H1 (cell line): ENCODE results near the gene JMJD7. TPM values are rescaled to one million over a fixed set of nuclear protein-coding genes. Genes with fewer than 3 reads are reported as not detected.
A peak's percentile ranks its signal among the peaks of the same experiment; 100 is the strongest.

Experiments used
- CTCF ChIA-PET: fragments of 300-600 bp; sonication (Branson Sonifier 250); formaldehyde crosslinking; loops from one replicate; lab custom pipeline; 2021; ENCODE audit not compliant: partially characterized antibody; lab: Charles Lee
- POLR2A ChIA-PET: fragments of 300-600 bp; sonication (Branson Sonifier 250); formaldehyde crosslinking; loops from one replicate; lab custom pipeline; 2021; ENCODE audit warnings: inconsistent platforms; ENCODE audit not compliant: partially characterized antibody; lab: Charles Lee
- DNase-seq, 2 experiments: peaks; one replicate each; pipeline versions ENCODE4 v3.0.0 to v3.0.0-alpha.2; 2010 to 2022; ENCODE audit warnings: low spot score in 2 of 2, low read depth in 1 of 2, mixed read lengths in 1 of 2
- FAIRE-seq: peaks from 2 replicates; lab custom pipeline; 2011; peaks lifted over from hg19 to GRCh38; lab: Jason Lieb, UNC
- H2AFZ ChIP-seq: 2 replicates; pipeline ENCODE4 v1.8.1; 2012; ENCODE audit warnings: low read length, inconsistent platforms
- H2AK5ac ChIP-seq: 2 replicates; pipeline ENCODE4 v1.6.1; 2013; ENCODE audit warnings: low read depth, low read length
- H2BK120ac ChIP-seq: replicated peaks from 2 replicates; pipeline ENCODE3; 2013; ENCODE audit warnings: low read depth, low read length, inconsistent platforms
- H2BK12ac ChIP-seq: 2 replicates; pipeline ENCODE4 v1.6.1; 2013; ENCODE audit warnings: low read depth, low read length
- H2BK15ac ChIP-seq: 2 replicates; pipeline ENCODE4 v1.6.1; 2013; ENCODE audit warnings: low read length
- H2BK20ac ChIP-seq: 2 replicates; pipeline ENCODE4 v1.6.1; 2013; ENCODE audit warnings: low read length
- H2BK5ac ChIP-seq: 2 replicates; pipeline ENCODE4 v1.6.1; 2013; ENCODE audit warnings: low read depth, low read length
- H3K14ac ChIP-seq: 2 replicates; pipeline ENCODE4 v1.6.1; 2013; ENCODE audit warnings: inconsistent platforms; ENCODE audit not compliant: insufficient read length
- H3K18ac ChIP-seq: 2 replicates; pipeline ENCODE4 v1.6.1; 2013; ENCODE audit warnings: low read length; ENCODE audit errors: extremely low read depth
- H3K23ac ChIP-seq: 2 replicates; pipeline ENCODE4 v1.6.1; 2013; ENCODE audit warnings: inconsistent platforms; ENCODE audit not compliant: insufficient read length
- H3K23me2 ChIP-seq: 2 replicates; pipeline ENCODE4 v1.6.1; 2013; ENCODE audit warnings: low read depth, low read length
- H3K27ac ChIP-seq: 2 replicates; pipeline ENCODE4 v1.6.1; 2011; ENCODE audit warnings: low read depth, low read length, inconsistent platforms
- H3K27me3 ChIP-seq, 4 experiments: replicated peaks in 1 of 4; 1 replicate in 1 of 4; 2 replicates in 3 of 4; pipeline versions ENCODE4 v1.6.1 to v1.8.1; 2011 to 2013; ENCODE audit warnings: low read length in 3 of 4, mild to moderate bottlenecking in 3 of 4, inconsistent platforms in 2 of 4, mixed read lengths in 2 of 4, moderate library complexity in 1 of 4; ENCODE audit not compliant: control insufficient read depth in 3 of 4, insufficient read depth in 3 of 4; ENCODE audit errors: extremely low read depth in 1 of 4
- H3K36me3 ChIP-seq, 4 experiments: 2 replicates each; pipeline versions ENCODE4 v1.6.1 to v1.8.1; 2011 to 2013; ENCODE audit warnings: mild to moderate bottlenecking in 4 of 4, low read length in 3 of 4, moderate library complexity in 2 of 4, control low read depth in 1 of 4, inconsistent platforms in 1 of 4; ENCODE audit not compliant: insufficient read depth in 4 of 4, control insufficient read depth in 2 of 4
- H3K4ac ChIP-seq: replicated peaks from 2 replicates; pipeline ENCODE3; 2013; ENCODE audit warnings: low read length, low read depth, mixed read lengths, inconsistent platforms; ENCODE audit not compliant: insufficient read length
- H3K4me1 ChIP-seq, 4 experiments: replicated peaks in 1 of 4; 1 replicate in 1 of 4; 2 replicates in 3 of 4; pipeline versions ENCODE4 v1.6.1 to v1.8.1; 2011 to 2013; ENCODE audit warnings: low read length in 3 of 4, inconsistent platforms in 2 of 4, mixed read lengths in 1 of 4; ENCODE audit not compliant: insufficient read depth in 4 of 4, control insufficient read depth in 3 of 4
- H3K4me2 ChIP-seq, 2 experiments: 2 replicates each; pipeline versions ENCODE4 v1.6.1 to v1.8.1; 2011 to 2013; ENCODE audit warnings: low read depth in 2 of 2, low read length in 2 of 2, control low read depth in 1 of 2, inconsistent platforms in 1 of 2, mild to moderate bottlenecking in 1 of 2; ENCODE audit not compliant: insufficient read depth in 1 of 2
- H3K4me3 ChIP-seq, 4 experiments: fragments of 200-600, 300-600 bp in 1 of 4; sonication (generic), shearing (Covaris generic), sonication (Bioruptor Twin) in 1 of 4; 2 replicates each; pipeline versions ENCODE4 v1.5.1 to v1.8.1; 2011 to 2016; ENCODE audit warnings: low read length in 4 of 4, low read depth in 3 of 4, control low read depth in 2 of 4, inconsistent platforms in 2 of 4, mild to moderate bottlenecking in 2 of 4, mixed read lengths in 1 of 4, moderate library complexity in 1 of 4; ENCODE audit not compliant: insufficient read depth in 2 of 4; ENCODE audit errors: extremely low read depth in 1 of 4
- H3K56ac ChIP-seq: replicated peaks from 2 replicates; pipeline ENCODE3; 2013; ENCODE audit warnings: low read depth, mild to moderate bottlenecking, mixed read lengths, low read length, inconsistent platforms; ENCODE audit not compliant: insufficient read length
- H3K79me1 ChIP-seq: 2 replicates; pipeline ENCODE4 v1.6.1; 2013; ENCODE audit warnings: low read depth, low read length, control low read depth
- H3K79me2 ChIP-seq, 2 experiments: 2 replicates each; pipeline versions ENCODE4 v1.6.1 to v1.8.1; 2012 to 2013; ENCODE audit warnings: low read length in 2 of 2, mild to moderate bottlenecking in 2 of 2, inconsistent platforms in 1 of 2; ENCODE audit not compliant: insufficient read depth in 2 of 2, control insufficient read depth in 1 of 2
- H3K9ac ChIP-seq, 4 experiments: replicated peaks in 1 of 4; 1 replicate in 1 of 4; 2 replicates in 3 of 4; pipeline versions ENCODE4 v1.6.1 to v1.8.1; 2011 to 2013; ENCODE audit warnings: low read depth in 3 of 4, low read length in 3 of 4, control low read depth in 2 of 4, mild to moderate bottlenecking in 2 of 4, moderate library complexity in 2 of 4, inconsistent platforms in 1 of 4; ENCODE audit errors: extremely low read depth in 1 of 4
- H3K9me3 ChIP-seq, 2 experiments: 2 replicates each; pipeline versions ENCODE4 v1.6.1 to v1.8.1; 2012 to 2013; ENCODE audit warnings: mild to moderate bottlenecking in 2 of 2, moderate library complexity in 2 of 2, control low read depth in 1 of 2, inconsistent platforms in 1 of 2, low read depth in 1 of 2, low read length in 1 of 2, mixed read lengths in 1 of 2; ENCODE audit not compliant: insufficient read depth in 2 of 2
- H4K20me1 ChIP-seq, 2 experiments: replicated peaks in 1 of 2; 2 replicates each; pipeline versions ENCODE3 to v1.8.1; 2011 to 2013; ENCODE audit warnings: inconsistent platforms in 2 of 2, low read length in 2 of 2, mild to moderate bottlenecking in 1 of 2; ENCODE audit not compliant: insufficient read depth in 2 of 2, control insufficient read depth in 1 of 2
- H4K5ac ChIP-seq: 2 replicates; pipeline ENCODE4 v1.6.1; 2013; ENCODE audit warnings: low read length, low read depth, mixed read lengths, inconsistent platforms; ENCODE audit not compliant: insufficient read length
- H4K8ac ChIP-seq: 2 replicates; pipeline ENCODE4 v1.8.0; 2013; ENCODE audit warnings: mild to moderate bottlenecking, moderate library complexity, low read length, inconsistent platforms; ENCODE audit not compliant: insufficient read depth; ENCODE audit errors: extremely low read depth
- H4K91ac ChIP-seq: replicated peaks from 2 replicates; pipeline ENCODE3; 2013; ENCODE audit warnings: low read length, mixed read lengths, inconsistent platforms; ENCODE audit not compliant: insufficient read length
- BRCA1 ChIP-seq: IDR thresholded peaks from 2 replicates; pipeline ENCODE4 v1.6.1; 2012; ENCODE audit warnings: low read depth, low read length, improper control_type of control experiment
- PHF8 ChIP-seq: fragments of 200-600 bp; sonication (generic); conservative IDR thresholded peaks from 2 replicates; pipeline ENCODE4 v1.7.1; 2012; ENCODE audit warnings: low read depth, mild to moderate bottlenecking, inconsistent platforms, low read length, moderate library complexity
- SIX5 ChIP-seq: IDR thresholded peaks from 2 replicates; pipeline ENCODE4 v1.6.1; 2011; ENCODE audit warnings: mild to moderate bottlenecking, low read depth, low read length
- SUZ12 ChIP-seq: fragments of 200-600 bp; sonication (generic); IDR thresholded peaks from 2 replicates; pipeline ENCODE4 v1.6.1; 2012; ENCODE audit warnings: mild to moderate bottlenecking, inconsistent platforms, low read length, moderate library complexity, mixed read lengths
- WGBS, 2 experiments: shearing (Covaris generic) in 1 of 2; methylation state at CpG; one replicate each; pipeline versions ENCODE4 v1.1.6 to v1.1.7; 2013 to 2015; ENCODE audit warnings: low lambda C conversion rate in 2 of 2, mixed read lengths in 2 of 2, inconsistent platforms in 1 of 2, low coverage in 1 of 2, missing lambda C conversion rate in 1 of 2; ENCODE audit not compliant: insufficient replicate concordance in 2 of 2, insufficient coverage in 1 of 2, insufficient read length in 1 of 2; ENCODE audit errors: extremely low coverage in 1 of 2, missing lambda C conversion rate in 1 of 2; 5-methylcytosine and 5-hydroxymethylcytosine counted together
- polyA plus RNA-seq, 7 experiments: library from polyadenylated mRNA; depleted of rRNA in 3 of 7; stranded (reverse) in 5 of 7; unstranded in 2 of 7; fragments of >200 nt in 5 of 7; fragments of 200-250 nt in 2 of 7; gene quantifications; 1 replicate in 5 of 7; 2 replicates in 1 of 7; 4 replicates in 1 of 7; pipeline versions ENCODE4 v1.2.1 to v1.2.3, GENCODE V29; 2011 to 2013; ENCODE audit warnings: missing spikeins in 2 of 7, mixed read lengths in 2 of 7
- total RNA-seq: library from RNA; stranded (reverse); fragmentation: NEBNext Ultra II Directional; extraction: Animal tissue kit (Norgen Biotek cat#: 25700); gene quantifications from 2 replicates; pipeline ENCODE4 v1.2.1, GENCODE V29; 2021

Gene JMJD7
- total and polyA plus RNA-seq, 2 of the 8 experiments (the other 6 are each of a cell fraction or from before 2014, with no cell fraction given), result 15.0 to 20.0 TPM

DNA sequence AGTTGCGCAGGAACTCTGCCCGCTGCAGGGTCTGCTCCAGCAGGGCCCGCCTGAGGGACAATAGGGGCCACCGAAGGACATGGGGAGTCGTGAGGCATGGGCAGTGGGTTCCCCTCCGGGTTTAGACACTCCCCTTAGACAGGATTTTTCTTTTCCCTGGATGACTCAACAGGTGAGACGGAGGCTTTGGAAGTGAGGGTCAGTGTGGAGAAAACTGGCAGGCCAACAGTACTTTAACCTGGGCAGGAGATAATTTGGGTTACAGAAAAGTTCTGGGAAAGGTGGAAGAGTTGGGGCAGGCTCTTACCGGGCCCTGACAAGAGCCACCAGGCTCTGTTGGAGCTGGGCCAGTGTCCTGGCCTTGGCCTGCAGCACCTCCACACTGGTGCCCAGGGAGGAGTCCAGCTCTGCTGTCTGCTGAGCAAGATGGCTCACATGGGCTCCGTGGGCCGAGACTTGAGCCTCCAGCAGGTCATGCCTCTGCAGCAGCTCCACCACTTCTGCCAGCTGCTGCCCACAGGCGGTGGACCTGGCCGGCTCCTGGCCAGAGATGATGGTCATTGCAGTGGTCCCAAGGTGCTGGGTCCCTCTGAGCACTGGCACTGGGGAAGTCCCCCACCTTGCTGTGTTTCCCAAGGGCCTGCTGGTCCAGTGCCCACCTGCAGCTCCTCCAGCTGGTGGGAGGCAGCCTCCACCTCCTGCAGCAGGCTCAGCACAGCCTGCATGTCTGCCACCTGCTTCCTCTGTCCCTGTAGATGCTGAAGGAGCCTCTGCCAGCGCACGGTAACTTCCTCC, 55.0 kb downstream of the JMJD7 start:
- Histone ChIP-seq H3K9me3 (no peaks in the 10 kb centered on the region), H3K36me3 (no peaks in the 10 kb centered on the region), H2BK20ac (no peak overlapping the region), H2AK5ac (no peak overlapping the region), H2BK15ac (peak overlapping the region; percentile 12; the same call in 1 of the 2 replicates), H4K5ac (no peak overlapping the region), H3K27ac (no peak overlapping the region), H4K8ac (no peak overlapping the region), H3K9ac (no peak overlapping the region), H2BK120ac (no peak overlapping the region), H2AFZ (no peak overlapping the region), H3K79me1 (no peaks in the 10 kb centered on the region), H3K23me2 (peaks cover 4% of the 10 kb centered on the region; the same call in 1 of the 2 replicates), H3K23ac (no peak overlapping the region), H4K91ac (no peak overlapping the region), H4K20me1 (peaks cover 0 to 2% of the 10 kb centered on the region in 2 experiments), H2BK12ac (peak overlapping the region; percentile 60; the same call in 1 of the 2 replicates), H3K4me3 (peak overlapping the region; percentile 33 to 68 (median 35); a peak in 6 of 8 replicates), H3K27me3 (peaks cover 21 to 36% (median 31%) of the 10 kb centered on the region in 4 experiments), H3K4me2 (peak overlapping the region; percentile 69 to 78), H3K79me2 (no peaks in the 10 kb centered on the region), H3K4me1 (peaks cover 0 to 9% (median 4%) of the 10 kb centered on the region in 4 experiments; a peak in 5 of 7 replicates), H3K56ac (no peak overlapping the region), H2BK5ac (no peak overlapping the region), H3K18ac (no peak overlapping the region), H3K4ac (no peak overlapping the region), H3K14ac (no peak overlapping the region)
- no peak for DNase-seq
- WGBS, 2 experiments, result 64% methylated on average over 14 of the region's 14 CpGs; no CpG with 5 or more reads in 1 of the 2 experiments
- TF ChIP-seq SUZ12 (peak; percentile 8; the same call in 1 of the 2 replicates), SIX5 (no peak), BRCA1 (no peak), PHF8 (0 out of 2 replicates have a peak, but pooled peaks have one; percentile 1)
- no peak for FAIRE-seq
- ChIA-PET POLR2A (interaction anchor here (1.0 to 3.2 kb wide), 4 partner anchors 9 to 109 kb away, joined by 3 to 11 read pairs (median 5); partner anchors contain the start of genes JMJD7 and MAPKBP1), CTCF (interaction anchor here (0.6 to 4.3 kb wide), 9 partner anchors 10 to 109 kb away, joined by 3 to 22 read pairs (median 3); partner anchors contain the start of gene MAPKBP1)
